Activated gamma-delta T cell treated with anti-CD3 and anti-CD28 coated beads, Interleukin-2, amount 50 U/mL, for 16 hours (primary cell): ENCODE measurements around the gene DNAJA3.

Experiments
- DNase-seq: peaks from one replicate; pipeline ENCODE4 v3.0.0-alpha.2; 2020; ENCODE audit warnings: low read depth

Gene DNAJA3

GRCh38 chr16:4407543-4408322, 17.9 kb upstream of the DNAJA3 start:
- no peak for DNase-seq

GRCh38 chr16:4408323-4408690, 17.4 kb upstream of the DNAJA3 start:
- no peak for DNase-seq

- no peak for DNase-seq
Observed at GRCh38 chr16:4409081-4409932, 16.4 kb upstream of the DNAJA3 start.

- no peak for DNase-seq
Observed at GRCh38 chr16:4410335-4411075, 15.2 kb upstream of the DNAJA3 start.

GRCh38 chr16:4411684-4412083, 14.0 kb upstream of the DNAJA3 start:
- no peak for DNase-seq

GRCh38 chr16:4412159-4412558, 13.5 kb upstream of the DNAJA3 start:
- DNase-seq, result no peak

- DNase-seq, result no peak
Observed at GRCh38 chr16:4412854-4413253, 12.8 kb upstream of the DNAJA3 start.

- peak; percentile 77 for DNase-seq
Observed at GRCh38 chr16:4414187-4414917, 11.3 kb upstream of the DNAJA3 start.

- peak; percentile 46 for DNase-seq
Observed at GRCh38 chr16:4415538-4416199, 10.0 kb upstream of the DNAJA3 start.

GRCh38 chr16:4416200-4417032, 9.3 kb upstream of the DNAJA3 start, which contains the start of gene CORO7:
TSS of gene CORO7 (minus strand) at chr16:4416596. CDS start at chr16:4416518, 78 bp downstream.
- peak; percentile 98 for DNase-seq

- DNase-seq, result no peak
Observed at GRCh38 chr16:4419402-4419959, 6.2 kb upstream of the DNAJA3 start.

GRCh38 chr16:4420505-4421105, 5.1 kb upstream of the DNAJA3 start:
- no peak for DNase-seq

- no peak for DNase-seq
Observed at GRCh38 chr16:4426021-4426684, 485 bp downstream of the DNAJA3 start.

GRCh38 chr16:4426722-4427372, 1.2 kb downstream of the DNAJA3 start:
- no peak for DNase-seq

- no peak for DNase-seq
Observed at GRCh38 chr16:4428500-4428899, 2.8 kb downstream of the DNAJA3 start.

GRCh38 chr16:4431023-4431422, 5.4 kb downstream of the DNAJA3 start:
- no peak for DNase-seq

GRCh38 chr16:4433228-4433627, 7.6 kb downstream of the DNAJA3 start:
- no peak for DNase-seq
